SK-N-SH treated with all-trans-retinoic acid at 6 μM for 48 hours (cell line): ENCODE data around the gene LRBA.

Source experiments
- ATAC-seq: fragments of 200-7000 bp; cut with Tn5 transposase; 3 replicates; pipeline ENCODE4 v1.9.1; 2020; ENCODE audit warnings: mild to moderate bottlenecking, moderate library complexity
- ARNTL ChIP-seq: fragments of 450-650 bp; formaldehyde crosslinking; IDR thresholded peaks from 2 replicates; pipeline ENCODE4 v1.5.0; 2020; ENCODE audit warnings: low read depth, mild to moderate bottlenecking, moderate library complexity, borderline replicate concordance
- BACH2 ChIP-seq: fragments of 250-450 bp; sonication (Bioruptor Pico); IDR thresholded peaks from 2 replicates; pipeline ENCODE4 v1.9.0; 2021; ENCODE audit warnings: mild to moderate bottlenecking, borderline replicate concordance
- CSDC2 ChIP-seq: fragments of 250-450 bp; sonication (Bioruptor Pico); IDR thresholded peaks from 2 replicates; pipeline ENCODE4 v1.5.0; 2020; ENCODE audit warnings: mild to moderate bottlenecking, moderate library complexity
- ESRRG ChIP-seq: fragments of 250-450 bp; sonication (Bioruptor Pico); IDR thresholded peaks from 2 replicates; pipeline ENCODE4 v1.6.1; 2021; ENCODE audit warnings: mild to moderate bottlenecking
- GLIS3 ChIP-seq: fragments of 250-450 bp; sonication (Bioruptor Pico); IDR thresholded peaks from 2 replicates; pipeline ENCODE4 v1.5.0; 2020; ENCODE audit warnings: mild to moderate bottlenecking, moderate library complexity
- ISL1 ChIP-seq: fragments of 250-450 bp; sonication (Bioruptor Pico); IDR thresholded peaks from 2 replicates; pipeline ENCODE4 v2.1.2; 2022; ENCODE audit warnings: mild to moderate bottlenecking, moderate library complexity
- OSR1 ChIP-seq: fragments of 250-450 bp; sonication (Bioruptor Pico); IDR thresholded peaks from 2 replicates; pipeline ENCODE4 v1.8.0; 2022; ENCODE audit warnings: moderate library complexity, mild to moderate bottlenecking, inconsistent platforms
- PPARA ChIP-seq: fragments of 250-450 bp; sonication (Bioruptor Pico); IDR thresholded peaks from 2 replicates; pipeline ENCODE4 v1.5.0; 2020; ENCODE audit warnings: mild to moderate bottlenecking, borderline replicate concordance
- SNAI2 ChIP-seq: fragments of 250-450 bp; sonication (Bioruptor Pico); IDR thresholded peaks from 2 replicates; pipeline ENCODE4 v1.5.0; 2020; ENCODE audit warnings: mild to moderate bottlenecking, moderate library complexity
- TCF4 ChIP-seq: fragments of 250-450 bp; sonication (Bioruptor Pico); IDR thresholded peaks from 2 replicates; pipeline ENCODE4 v1.8.0; 2021; ENCODE audit warnings: mild to moderate bottlenecking, moderate library complexity, borderline replicate concordance
- TOX ChIP-seq: fragments of 250-450 bp; sonication (Bioruptor Pico); IDR thresholded peaks from 2 replicates; pipeline ENCODE4 v1.8.0; 2021; ENCODE audit warnings: mild to moderate bottlenecking, moderate library complexity, borderline replicate concordance
- ZC3H10 ChIP-seq: fragments of 250-450 bp; sonication (Bioruptor Pico); IDR thresholded peaks from 2 replicates; pipeline ENCODE4 v1.5.1; 2021; ENCODE audit warnings: mild to moderate bottlenecking, moderate library complexity
- ZFP3 ChIP-seq: fragments of 250-450 bp; sonication (Bioruptor Pico); IDR thresholded peaks from 2 replicates; pipeline ENCODE4 v1.5.0; 2020; ENCODE audit warnings: mild to moderate bottlenecking, moderate library complexity
- ZFP30 ChIP-seq: fragments of 450-650 bp; formaldehyde crosslinking; IDR thresholded peaks from 2 replicates; pipeline ENCODE4 v1.5.0; 2022; ENCODE audit warnings: mild to moderate bottlenecking, moderate library complexity
- ZNF70 ChIP-seq: fragments of 450-650 bp; formaldehyde crosslinking; IDR thresholded peaks from 2 replicates; pipeline ENCODE4 v1.5.0; 2020; ENCODE audit warnings: mild to moderate bottlenecking, moderate library complexity
- ZNF8 ChIP-seq: fragments of 450-650 bp; formaldehyde crosslinking; IDR thresholded peaks from 2 replicates; pipeline ENCODE4 v1.5.0; 2020; ENCODE audit warnings: mild to moderate bottlenecking, moderate library complexity
- TF ChIP-seq, protein P1 (sequence below): fragments of 250-450 bp; sonication (Bioruptor Pico); IDR thresholded peaks from 2 replicates; pipeline ENCODE4 v1.8.0; 2020; ENCODE audit warnings: mild to moderate bottlenecking, moderate library complexity, borderline replicate concordance
- TF ChIP-seq, protein P2 (sequence below): fragments of 250-450 bp; sonication (Bioruptor Pico); IDR thresholded peaks from 2 replicates; pipeline ENCODE4 v1.5.1; 2021; ENCODE audit warnings: mild to moderate bottlenecking, moderate library complexity
- TF ChIP-seq, protein P3 (sequence below): fragments of 250-450 bp; sonication (Bioruptor Pico); IDR thresholded peaks from 2 replicates; pipeline ENCODE4 v1.8.0; 2021; ENCODE audit warnings: low read depth, mild to moderate bottlenecking, moderate library complexity, borderline replicate concordance
- TF ChIP-seq, protein P4 (sequence below): fragments of 250-450 bp; sonication (Bioruptor Pico); IDR thresholded peaks from 2 replicates; pipeline ENCODE4 v1.5.1; 2020; ENCODE audit warnings: low read depth, mild to moderate bottlenecking, moderate library complexity
- TF ChIP-seq, protein P5 (sequence below): fragments of 250-450 bp; sonication (Bioruptor Pico); IDR thresholded peaks from 2 replicates; pipeline ENCODE4 v1.5.0; 2020; ENCODE audit warnings: mild to moderate bottlenecking, moderate library complexity

Gene LRBA

DNA sequence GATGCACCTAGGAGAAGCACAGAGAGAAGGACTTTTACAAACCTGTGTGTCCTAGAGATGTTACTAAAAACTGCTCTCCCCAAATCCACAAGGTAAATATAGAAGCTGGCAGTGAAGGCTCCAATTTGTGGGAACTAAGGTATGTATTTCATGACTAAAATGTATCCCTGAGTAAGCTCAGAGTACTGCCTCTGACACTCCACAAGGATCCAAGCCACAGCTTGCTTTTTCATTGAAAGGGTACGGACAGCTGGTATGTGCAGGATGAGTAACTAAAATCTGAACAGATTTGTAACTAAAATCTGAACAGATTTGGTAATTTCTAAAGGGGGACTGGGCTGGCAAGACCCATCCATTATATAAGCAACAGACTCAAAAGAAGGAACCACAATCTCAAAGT lies 749.3 kb downstream of the LRBA start:
- ATAC-seq, result no peak
- TF ChIP-seq, protein P1, sequence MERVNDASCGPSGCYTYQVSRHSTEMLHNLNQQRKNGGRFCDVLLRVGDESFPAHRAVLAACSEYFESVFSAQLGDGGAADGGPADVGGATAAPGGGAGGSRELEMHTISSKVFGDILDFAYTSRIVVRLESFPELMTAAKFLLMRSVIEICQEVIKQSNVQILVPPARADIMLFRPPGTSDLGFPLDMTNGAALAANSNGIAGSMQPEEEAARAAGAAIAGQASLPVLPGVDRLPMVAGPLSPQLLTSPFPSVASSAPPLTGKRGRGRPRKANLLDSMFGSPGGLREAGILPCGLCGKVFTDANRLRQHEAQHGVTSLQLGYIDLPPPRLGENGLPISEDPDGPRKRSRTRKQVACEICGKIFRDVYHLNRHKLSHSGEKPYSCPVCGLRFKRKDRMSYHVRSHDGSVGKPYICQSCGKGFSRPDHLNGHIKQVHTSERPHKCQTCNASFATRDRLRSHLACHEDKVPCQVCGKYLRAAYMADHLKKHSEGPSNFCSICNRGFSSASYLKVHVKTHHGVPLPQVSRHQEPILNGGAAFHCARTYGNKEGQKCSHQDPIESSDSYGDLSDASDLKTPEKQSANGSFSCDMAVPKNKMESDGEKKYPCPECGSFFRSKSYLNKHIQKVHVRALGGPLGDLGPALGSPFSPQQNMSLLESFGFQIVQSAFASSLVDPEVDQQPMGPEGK, result no peak
- TF ChIP-seq CSDC2, result no peak
- TF ChIP-seq, protein P2, sequence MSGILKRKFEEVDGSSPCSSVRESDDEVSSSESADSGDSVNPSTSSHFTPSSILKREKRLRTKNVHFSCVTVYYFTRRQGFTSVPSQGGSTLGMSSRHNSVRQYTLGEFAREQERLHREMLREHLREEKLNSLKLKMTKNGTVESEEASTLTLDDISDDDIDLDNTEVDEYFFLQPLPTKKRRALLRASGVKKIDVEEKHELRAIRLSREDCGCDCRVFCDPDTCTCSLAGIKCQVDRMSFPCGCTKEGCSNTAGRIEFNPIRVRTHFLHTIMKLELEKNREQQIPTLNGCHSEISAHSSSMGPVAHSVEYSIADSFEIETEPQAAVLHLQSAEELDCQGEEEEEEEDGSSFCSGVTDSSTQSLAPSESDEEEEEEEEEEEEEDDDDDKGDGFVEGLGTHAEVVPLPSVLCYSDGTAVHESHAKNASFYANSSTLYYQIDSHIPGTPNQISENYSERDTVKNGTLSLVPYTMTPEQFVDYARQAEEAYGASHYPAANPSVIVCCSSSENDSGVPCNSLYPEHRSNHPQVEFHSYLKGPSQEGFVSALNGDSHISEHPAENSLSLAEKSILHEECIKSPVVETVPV (CRISPR knock-in tag), result no peak
- no peak for TF ChIP-seq BACH2 (CRISPR knock-in tag)
- no peak for TF ChIP-seq ZC3H10 (CRISPR knock-in tag)

DNA sequence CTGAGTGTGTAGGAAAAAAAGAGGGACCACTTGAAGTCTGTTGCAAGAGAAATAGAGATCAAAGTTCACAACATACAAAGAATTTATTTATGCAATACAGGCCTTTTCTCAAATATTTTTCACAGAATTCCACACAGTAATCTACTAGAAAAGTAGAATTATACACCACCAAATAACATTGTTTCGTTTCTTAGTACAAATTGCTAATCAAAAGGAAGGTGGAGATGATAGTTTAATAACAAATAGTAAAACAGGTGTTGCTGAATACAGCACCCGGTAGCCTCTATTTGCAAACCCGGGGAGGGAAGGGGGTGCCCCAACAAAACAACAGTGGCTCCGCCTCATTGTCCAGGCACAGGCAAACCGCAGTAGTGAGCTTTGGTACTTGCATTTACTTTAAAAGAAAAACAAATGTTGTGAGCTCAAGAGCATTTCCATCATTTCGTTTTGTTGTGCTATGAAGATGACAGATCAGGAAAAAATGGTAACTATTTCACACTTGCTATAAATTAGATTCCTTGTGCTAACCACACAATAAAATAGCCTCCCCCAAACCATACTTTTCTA lies 750.4 kb downstream of the LRBA start:
- TF ChIP-seq ZFP3 (CRISPR knock-in tag) (no peak), ISL1 (CRISPR knock-in tag) (no peak), BACH2 (CRISPR knock-in tag) (no peak), ZC3H10 (CRISPR knock-in tag) (no peak), ESRRG (no peak), CSDC2 (no peak), ZFP30 (CRISPR knock-in tag) (no peak), PPARA (CRISPR knock-in tag) (no peak), TOX (CRISPR knock-in tag) (no peak), ZNF70 (CRISPR knock-in tag) (no peak)
- TF ChIP-seq, protein P3, sequence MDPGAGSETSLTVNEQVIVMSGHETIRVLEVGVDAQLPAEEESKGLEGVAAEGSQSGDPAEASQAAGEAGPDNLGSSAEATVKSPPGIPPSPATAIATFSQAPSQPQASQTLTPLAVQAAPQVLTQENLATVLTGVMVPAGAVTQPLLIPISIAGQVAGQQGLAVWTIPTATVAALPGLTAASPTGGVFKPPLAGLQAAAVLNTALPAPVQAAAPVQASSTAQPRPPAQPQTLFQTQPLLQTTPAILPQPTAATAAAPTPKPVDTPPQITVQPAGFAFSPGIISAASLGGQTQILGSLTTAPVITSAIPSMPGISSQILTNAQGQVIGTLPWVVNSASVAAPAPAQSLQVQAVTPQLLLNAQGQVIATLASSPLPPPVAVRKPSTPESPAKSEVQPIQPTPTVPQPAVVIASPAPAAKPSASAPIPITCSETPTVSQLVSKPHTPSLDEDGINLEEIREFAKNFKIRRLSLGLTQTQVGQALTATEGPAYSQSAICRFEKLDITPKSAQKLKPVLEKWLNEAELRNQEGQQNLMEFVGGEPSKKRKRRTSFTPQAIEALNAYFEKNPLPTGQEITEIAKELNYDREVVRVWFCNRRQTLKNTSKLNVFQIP (CRISPR knock-in tag), result no peak
- TF ChIP-seq, protein P2 (CRISPR knock-in tag), result no peak
- TF ChIP-seq, protein P4, sequence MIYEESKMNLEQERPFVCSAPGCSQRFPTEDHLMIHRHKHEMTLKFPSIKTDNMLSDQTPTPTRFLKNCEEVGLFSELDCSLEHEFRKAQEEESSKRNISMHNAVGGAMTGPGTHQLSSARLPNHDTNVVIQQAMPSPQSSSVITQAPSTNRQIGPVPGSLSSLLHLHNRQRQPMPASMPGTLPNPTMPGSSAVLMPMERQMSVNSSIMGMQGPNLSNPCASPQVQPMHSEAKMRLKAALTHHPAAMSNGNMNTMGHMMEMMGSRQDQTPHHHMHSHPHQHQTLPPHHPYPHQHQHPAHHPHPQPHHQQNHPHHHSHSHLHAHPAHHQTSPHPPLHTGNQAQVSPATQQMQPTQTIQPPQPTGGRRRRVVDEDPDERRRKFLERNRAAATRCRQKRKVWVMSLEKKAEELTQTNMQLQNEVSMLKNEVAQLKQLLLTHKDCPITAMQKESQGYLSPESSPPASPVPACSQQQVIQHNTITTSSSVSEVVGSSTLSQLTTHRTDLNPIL (CRISPR knock-in tag), result no peak
- no peak for ATAC-seq

DNA sequence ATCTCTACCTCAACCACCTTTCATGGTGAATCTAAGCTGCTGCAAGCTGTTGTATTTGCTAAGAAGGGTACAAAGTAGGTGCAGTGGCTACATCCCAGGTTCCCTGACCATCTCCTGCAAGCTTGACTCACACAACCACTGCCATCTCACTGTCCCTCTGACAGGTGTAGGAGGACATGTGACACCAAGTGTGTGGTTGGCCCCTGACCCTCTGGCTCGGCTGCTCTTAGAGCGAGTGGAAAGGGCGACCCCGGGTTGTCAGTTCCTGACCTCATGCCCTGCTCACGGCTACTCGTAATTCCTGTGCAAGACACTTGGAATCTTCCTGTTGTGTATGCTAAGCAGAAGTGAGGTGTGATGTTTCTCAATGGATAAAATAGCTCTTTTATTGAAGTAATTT lies 752.5 kb downstream of the LRBA start:
- ATAC-seq, result no peak
- TF ChIP-seq ISL1 (CRISPR knock-in tag), result no peak
- TF ChIP-seq BACH2 (CRISPR knock-in tag), result no peak
- no peak for TF ChIP-seq ZC3H10 (CRISPR knock-in tag)
- no peak for TF ChIP-seq ARNTL (CRISPR knock-in tag)
- TF ChIP-seq ZFP3 (CRISPR knock-in tag), result no peak
- TF ChIP-seq ZFP30 (CRISPR knock-in tag), result no peak
- TF ChIP-seq OSR1 (CRISPR knock-in tag), result no peak
- TF ChIP-seq GLIS3 (CRISPR knock-in tag), result no peak
- no peak for TF ChIP-seq TCF4
- TF ChIP-seq, protein P4 (CRISPR knock-in tag), result no peak
- TF ChIP-seq TOX (CRISPR knock-in tag), result no peak
- TF ChIP-seq, protein P2 (CRISPR knock-in tag), result no peak
- TF ChIP-seq PPARA (CRISPR knock-in tag), result no peak
- no peak for TF ChIP-seq CSDC2
- TF ChIP-seq ZNF70 (CRISPR knock-in tag), result no peak
- no peak for TF ChIP-seq SNAI2 (CRISPR knock-in tag)
- no peak for TF ChIP-seq ZNF8 (CRISPR knock-in tag)
- TF ChIP-seq, protein P5, sequence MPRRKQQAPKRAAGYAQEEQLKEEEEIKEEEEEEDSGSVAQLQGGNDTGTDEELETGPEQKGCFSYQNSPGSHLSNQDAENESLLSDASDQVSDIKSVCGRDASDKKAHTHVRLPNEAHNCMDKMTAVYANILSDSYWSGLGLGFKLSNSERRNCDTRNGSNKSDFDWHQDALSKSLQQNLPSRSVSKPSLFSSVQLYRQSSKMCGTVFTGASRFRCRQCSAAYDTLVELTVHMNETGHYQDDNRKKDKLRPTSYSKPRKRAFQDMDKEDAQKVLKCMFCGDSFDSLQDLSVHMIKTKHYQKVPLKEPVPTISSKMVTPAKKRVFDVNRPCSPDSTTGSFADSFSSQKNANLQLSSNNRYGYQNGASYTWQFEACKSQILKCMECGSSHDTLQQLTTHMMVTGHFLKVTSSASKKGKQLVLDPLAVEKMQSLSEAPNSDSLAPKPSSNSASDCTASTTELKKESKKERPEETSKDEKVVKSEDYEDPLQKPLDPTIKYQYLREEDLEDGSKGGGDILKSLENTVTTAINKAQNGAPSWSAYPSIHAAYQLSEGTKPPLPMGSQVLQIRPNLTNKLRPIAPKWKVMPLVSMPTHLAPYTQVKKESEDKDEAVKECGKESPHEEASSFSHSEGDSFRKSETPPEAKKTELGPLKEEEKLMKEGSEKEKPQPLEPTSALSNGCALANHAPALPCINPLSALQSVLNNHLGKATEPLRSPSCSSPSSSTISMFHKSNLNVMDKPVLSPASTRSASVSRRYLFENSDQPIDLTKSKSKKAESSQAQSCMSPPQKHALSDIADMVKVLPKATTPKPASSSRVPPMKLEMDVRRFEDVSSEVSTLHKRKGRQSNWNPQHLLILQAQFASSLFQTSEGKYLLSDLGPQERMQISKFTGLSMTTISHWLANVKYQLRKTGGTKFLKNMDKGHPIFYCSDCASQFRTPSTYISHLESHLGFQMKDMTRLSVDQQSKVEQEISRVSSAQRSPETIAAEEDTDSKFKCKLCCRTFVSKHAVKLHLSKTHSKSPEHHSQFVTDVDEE (CRISPR knock-in tag), result no peak
